ENCODE results near the gene TXLNG. TPM values are rescaled to one million over a fixed set of nuclear protein-coding genes. Genes with fewer than 3 reads are reported as not detected.
"Not testable (repeated sequence)": the region's sequence is repeated elsewhere in the genome, so short reads cannot be mapped to it uniquely, and the experiment has no call there.

The TXLNG gene
- total RNA-seq, 1 donor from 2014 or later: 37.1 TPM

GRCh38 chrX:16756724-16757123 lies 29.5 kb upstream of the TXLNG start:
- peaks cover 22% of the 10 kb centered on the region for H3K4me1 Mint-ChIP-seq
- no peaks in the 10 kb centered on the region for H3K9me3 ChIP-seq (ENCODE audit: low read depth)
- peaks cover 19% of the 10 kb centered on the region for H3K36me3 ChIP-seq
- H3K9me3 Mint-ChIP-seq: no peaks in the 10 kb centered on the region
- no peak overlapping the region for H2AFZ ChIP-seq (replicated peaks)
- no peak overlapping the region for H3K4me2 ChIP-seq
- H3K4me1 ChIP-seq: peaks cover 15% of the 10 kb centered on the region
- no peak for TF ChIP-seq EZH2 (IDR thresholded peaks at IDR 0.05)
- no peak for TF ChIP-seq CTCF (IDR thresholded peaks at IDR 0.05)
- no peak for TF ChIP-seq EZH2phosphoT487 (IDR thresholded peaks at IDR 0.05)
- no peaks in the 10 kb centered on the region for H4K20me1 ChIP-seq (ENCODE audit: low read depth)
- H3F3A ChIP-seq (ENCODE audit: low read depth): peaks cover 9% of the 10 kb centered on the region
- H3K27me3 Mint-ChIP-seq (ENCODE audit: insufficient read depth, low read depth): no peaks in the 10 kb centered on the region
- peaks cover 36% of the 10 kb centered on the region for H3K36me3 Mint-ChIP-seq
- no peak overlapping the region for H3K4me3 ChIP-seq
- H3K27ac ChIP-seq: peak overlapping the region; percentile 46
- H3K4me3 Mint-ChIP-seq: no peak overlapping the region
- no peaks in the 10 kb centered on the region for H3K27me3 ChIP-seq
- no peaks in the 10 kb centered on the region for H3K79me2 ChIP-seq (ENCODE audit: low read depth)
- no peak overlapping the region for H3K27ac Mint-ChIP-seq
- H3K9ac ChIP-seq: no peak overlapping the region
- no peak for DNase-seq (ENCODE audit: low spot score)

- peaks cover 20% of the 10 kb centered on the region for H3F3A ChIP-seq (ENCODE audit: low read depth)
- not testable (repeated sequence) for H3K79me2 ChIP-seq (ENCODE audit: low read depth); DNase-seq (ENCODE audit: low spot score); H3K9me3 ChIP-seq (ENCODE audit: low read depth); H3K27me3 Mint-ChIP-seq (ENCODE audit: insufficient read depth, low read depth); H3K4me3 ChIP-seq; H3K4me2 ChIP-seq; H3K36me3 ChIP-seq; H3K27ac ChIP-seq; H3K27ac Mint-ChIP-seq; H4K20me1 ChIP-seq (ENCODE audit: low read depth); H3K9me3 Mint-ChIP-seq; H2AFZ ChIP-seq (replicated peaks); H3K4me3 Mint-ChIP-seq; H3K4me1 Mint-ChIP-seq; H3K27me3 ChIP-seq; H3K4me1 ChIP-seq; H3K9ac ChIP-seq
- peaks cover 12% of the 10 kb centered on the region for H3K36me3 Mint-ChIP-seq
Observed at GRCh38 chrX:16761500-16761899, 24.8 kb upstream of the TXLNG start.

GRCh38 chrX:16762579-16762978 lies 23.7 kb upstream of the TXLNG start:
- H3K27me3 ChIP-seq: no peaks in the 10 kb centered on the region
- no peak for TF ChIP-seq EZH2 (IDR thresholded peaks at IDR 0.05)
- TF ChIP-seq EZH2phosphoT487 (IDR thresholded peaks at IDR 0.05): no peak
- no peak for TF ChIP-seq CTCF (IDR thresholded peaks at IDR 0.05)
- peaks cover 7% of the 10 kb centered on the region for H3K36me3 Mint-ChIP-seq
- H3K36me3 ChIP-seq: peaks cover 4% of the 10 kb centered on the region
- no peaks in the 10 kb centered on the region for H3K27me3 Mint-ChIP-seq (ENCODE audit: insufficient read depth, low read depth)
- H3K4me1 ChIP-seq: no peaks in the 10 kb centered on the region
- H3K4me3 ChIP-seq: no peak overlapping the region
- H3K27ac ChIP-seq: peak overlapping the region; percentile 35
- no peak overlapping the region for H3K9ac ChIP-seq
- H3K79me2 ChIP-seq (ENCODE audit: low read depth): no peaks in the 10 kb centered on the region
- H3K4me1 Mint-ChIP-seq: no peaks in the 10 kb centered on the region
- no peak overlapping the region for H3K27ac Mint-ChIP-seq
- no peak overlapping the region for H2AFZ ChIP-seq (replicated peaks)
- no peak for DNase-seq (ENCODE audit: low spot score)
- no peak overlapping the region for H3K4me3 Mint-ChIP-seq
- H3K9me3 ChIP-seq (ENCODE audit: low read depth): no peaks in the 10 kb centered on the region
- H3K9me3 Mint-ChIP-seq: no peaks in the 10 kb centered on the region
- H4K20me1 ChIP-seq (ENCODE audit: low read depth): no peaks in the 10 kb centered on the region
- H3F3A ChIP-seq (ENCODE audit: low read depth): peaks cover 20% of the 10 kb centered on the region
- no peak overlapping the region for H3K4me2 ChIP-seq

- no peaks in the 10 kb centered on the region for H3K27me3 Mint-ChIP-seq (ENCODE audit: insufficient read depth, low read depth)
- Histone ChIP-seq H3F3A (ENCODE audit: low read depth) (peaks cover 27% of the 10 kb centered on the region), H3K9ac (no peak overlapping the region), H2AFZ (replicated peaks) (no peak overlapping the region), H3K4me2 (no peak overlapping the region), H3K4me3 (no peak overlapping the region), H3K27ac (no peak overlapping the region), H3K36me3 (no peaks in the 10 kb centered on the region), H4K20me1 (ENCODE audit: low read depth) (no peaks in the 10 kb centered on the region), H3K79me2 (ENCODE audit: low read depth) (no peaks in the 10 kb centered on the region), H3K4me1 (no peaks in the 10 kb centered on the region), H3K9me3 (ENCODE audit: low read depth) (no peaks in the 10 kb centered on the region), H3K27me3 (no peaks in the 10 kb centered on the region)
- TF ChIP-seq EZH2phosphoT487 (IDR thresholded peaks at IDR 0.05) (no peak), CTCF (IDR thresholded peaks at IDR 0.05) (no peak), EZH2 (IDR thresholded peaks at IDR 0.05) (no peak)
- H3K9me3 Mint-ChIP-seq: no peaks in the 10 kb centered on the region
- peaks cover 1% of the 10 kb centered on the region for H3K4me1 Mint-ChIP-seq
- no peak overlapping the region for H3K27ac Mint-ChIP-seq
- DNase-seq (ENCODE audit: low spot score): no peak
- peaks cover 2% of the 10 kb centered on the region for H3K36me3 Mint-ChIP-seq
- H3K4me3 Mint-ChIP-seq: no peak overlapping the region
Observed at GRCh38 chrX:16765594-16765993, 20.7 kb upstream of the TXLNG start.
